HT1080 (cell line): Measurements from ENCODE around the gene NOL9. TPM values are rescaled to one million over a fixed set of nuclear protein-coding genes. Genes with fewer than 3 reads are reported as not detected.
"Not testable (repeated sequence)": the region's sequence is repeated elsewhere in the genome, so short reads cannot be mapped to it uniquely, and the experiment has no call there.

Experiments used
- DNase-seq: peaks from one replicate; pipeline ENCODE4 v3.0.0-alpha.2; 2015; ENCODE audit warnings: low read depth
- total RNA-seq: library from RNA; depleted of rRNA; stranded (reverse); fragments of >200 nt; shearing (Covaris generic); gene quantifications from 2 replicates; pipeline ENCODE4 v1.2.3, GENCODE V29; 2014

NOL9 gene
- total RNA-seq, 1 experiment from 2014 or later: 44.3 TPM

GRCh38 chr1:6505367-6506209, 48.7 kb downstream of the NOL9 start:
- no peak for DNase-seq

DNA sequence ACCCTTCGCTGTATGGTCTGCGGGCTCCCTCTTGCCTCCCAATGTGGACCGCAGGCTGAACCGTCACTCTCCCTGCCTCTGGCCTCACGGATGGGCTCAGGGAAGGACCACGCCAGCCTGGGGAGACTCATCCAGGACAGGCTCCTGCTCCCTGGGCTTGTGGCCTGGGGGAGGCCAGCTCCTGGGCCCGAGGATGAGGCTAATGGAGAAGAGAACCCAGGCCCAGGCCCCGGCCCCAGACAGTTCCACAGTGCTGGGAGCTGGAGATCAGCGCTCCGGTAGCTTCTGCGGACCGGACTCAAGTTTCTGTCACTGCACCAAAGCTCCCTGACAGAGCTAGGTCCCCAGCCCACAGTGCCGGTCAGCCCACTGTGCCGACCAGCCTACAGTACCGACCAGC, 49.4 kb downstream of the NOL9 start:
- DNase-seq: no peak

GRCh38 chr1:6503884-6504602, 50.3 kb downstream of the NOL9 start:
- no peak for DNase-seq

DNA sequence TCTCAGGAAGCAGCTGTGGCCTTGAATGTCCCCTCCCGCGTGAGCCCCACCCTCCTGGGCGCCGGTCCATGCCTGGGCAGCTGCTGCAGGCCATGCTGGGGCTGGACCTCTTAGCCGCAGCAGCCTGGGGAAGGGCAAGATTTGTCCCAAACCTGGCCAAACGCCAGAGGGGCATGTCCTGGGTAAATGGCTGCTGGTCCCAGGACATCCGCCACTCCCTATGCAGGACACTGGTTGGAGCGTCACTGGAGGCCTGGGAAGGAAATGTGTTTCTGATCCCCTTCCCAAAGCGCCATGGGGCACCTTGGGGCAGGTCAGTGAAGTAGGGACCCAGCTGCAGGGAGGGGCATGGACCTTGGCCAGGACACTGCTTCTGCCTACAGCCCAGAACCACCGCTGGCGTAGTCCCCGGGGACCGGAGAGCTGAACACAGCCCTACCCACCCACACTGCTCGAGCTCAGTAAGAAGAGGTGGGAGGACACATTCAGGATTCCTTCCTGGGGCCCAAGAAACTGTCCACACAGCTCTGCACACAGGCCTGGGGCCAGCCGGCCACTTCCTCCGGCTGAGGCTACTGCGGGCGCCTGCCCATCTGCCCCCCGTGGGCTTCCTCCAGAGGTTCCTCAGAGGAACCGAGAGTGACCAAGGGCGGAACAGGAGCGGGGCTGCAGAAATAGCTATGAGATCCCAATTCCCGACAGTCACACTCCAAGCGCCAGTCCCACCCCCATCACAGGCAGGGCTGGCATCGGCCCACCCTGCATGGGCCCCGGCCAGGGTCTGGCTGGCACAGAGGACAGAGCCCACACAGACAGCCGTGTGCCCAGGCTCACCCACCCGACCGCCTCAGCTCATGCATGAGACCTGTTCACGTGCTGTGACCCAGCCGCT, 52.1 kb downstream of the NOL9 start:
- DNase-seq: no peak

DNA sequence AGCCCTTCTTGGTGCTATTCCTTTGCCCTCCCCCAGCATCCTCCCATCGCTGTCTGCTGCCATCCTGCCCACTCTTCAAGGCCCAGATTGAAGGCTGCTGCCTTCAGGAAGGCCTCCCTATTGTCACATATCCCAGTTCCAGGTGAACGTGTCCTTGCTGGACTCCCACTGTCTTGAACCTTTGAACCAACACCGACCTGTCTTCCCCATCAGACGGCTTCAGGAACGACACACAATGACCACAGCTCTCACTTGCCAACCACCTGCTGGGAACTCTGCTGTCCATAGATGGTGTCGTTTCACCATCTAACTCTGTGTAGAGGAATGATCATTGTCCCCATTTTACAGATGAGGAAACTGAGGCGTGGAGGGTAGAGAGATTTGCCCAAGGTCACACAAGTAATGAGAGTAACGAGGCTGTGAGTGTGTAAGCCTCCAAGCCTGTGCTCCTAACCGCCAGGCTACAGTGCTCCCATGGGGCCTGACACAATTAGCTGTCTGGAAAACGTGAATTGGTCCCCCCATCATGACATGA, 53.0 kb downstream of the NOL9 start:
- DNase-seq: no peak

- DNase-seq: no peak
Measured at GRCh38 chr1:6500544-6501278, 53.6 kb downstream of the NOL9 start.

GRCh38 chr1:6499296-6499695, 55.0 kb downstream of the NOL9 start:
- DNase-seq: no peak

DNA sequence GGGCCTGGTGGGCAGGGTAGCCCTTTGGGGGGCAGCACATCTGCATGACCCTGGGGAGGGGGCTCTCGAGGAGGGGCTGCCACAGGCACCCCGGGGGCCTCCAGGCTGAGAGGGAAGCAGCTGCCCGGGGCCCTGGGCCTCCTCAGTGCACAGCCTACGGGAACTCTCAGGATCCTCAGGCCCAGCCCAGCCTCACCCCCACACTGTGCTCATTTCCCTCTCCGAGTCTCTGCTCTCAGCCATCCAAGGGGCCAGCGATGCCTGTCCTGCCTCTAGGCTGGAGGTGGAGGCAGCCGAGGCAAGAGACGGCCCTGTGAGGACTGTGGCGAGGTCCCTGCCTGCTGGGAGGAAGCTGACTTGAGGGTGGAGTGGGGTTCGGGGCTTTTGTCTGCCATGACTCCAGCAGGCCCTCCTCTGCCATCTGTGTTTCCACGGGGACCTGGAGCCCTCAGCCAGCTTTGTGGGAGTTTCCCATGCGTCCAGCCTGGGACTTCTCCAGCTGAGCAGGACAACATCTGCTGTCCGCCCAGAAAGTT, 55.7 kb downstream of the NOL9 start:
- DNase-seq: no peak

DNA sequence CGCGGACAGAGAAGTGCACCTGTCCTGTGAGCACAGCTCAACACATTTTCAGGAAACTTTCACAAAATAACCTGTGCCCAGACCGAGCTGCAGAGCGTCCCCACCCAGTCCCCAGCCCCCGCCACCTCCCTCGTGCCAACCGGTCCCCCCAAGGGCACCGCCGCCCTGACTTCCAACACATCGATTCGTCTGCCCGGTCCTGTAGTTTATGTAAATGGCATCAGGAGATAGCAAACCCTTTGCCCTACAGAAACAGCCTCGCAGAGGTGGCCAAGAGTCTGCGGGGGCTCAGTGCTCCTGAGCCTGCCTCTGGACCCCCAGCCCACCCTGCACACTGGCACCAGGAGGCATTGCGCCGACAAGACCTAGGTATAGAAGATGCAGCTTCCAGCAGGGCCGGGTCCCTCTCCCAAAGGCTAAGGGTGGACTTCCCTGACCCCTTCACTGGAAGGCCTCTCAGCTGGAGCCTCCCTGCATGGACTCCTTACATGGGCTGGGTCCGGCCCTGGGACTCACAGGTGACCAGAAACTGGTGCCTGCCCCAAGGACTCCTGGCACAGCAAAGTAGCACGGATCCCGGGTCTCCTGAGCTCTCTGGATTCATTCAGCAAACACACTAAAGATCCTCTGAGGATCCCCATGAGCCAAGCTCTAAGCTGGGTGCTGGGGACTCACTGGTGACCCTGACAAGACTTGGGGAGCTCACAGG, 56.3 kb downstream of the NOL9 start:
- DNase-seq: no peak

DNA sequence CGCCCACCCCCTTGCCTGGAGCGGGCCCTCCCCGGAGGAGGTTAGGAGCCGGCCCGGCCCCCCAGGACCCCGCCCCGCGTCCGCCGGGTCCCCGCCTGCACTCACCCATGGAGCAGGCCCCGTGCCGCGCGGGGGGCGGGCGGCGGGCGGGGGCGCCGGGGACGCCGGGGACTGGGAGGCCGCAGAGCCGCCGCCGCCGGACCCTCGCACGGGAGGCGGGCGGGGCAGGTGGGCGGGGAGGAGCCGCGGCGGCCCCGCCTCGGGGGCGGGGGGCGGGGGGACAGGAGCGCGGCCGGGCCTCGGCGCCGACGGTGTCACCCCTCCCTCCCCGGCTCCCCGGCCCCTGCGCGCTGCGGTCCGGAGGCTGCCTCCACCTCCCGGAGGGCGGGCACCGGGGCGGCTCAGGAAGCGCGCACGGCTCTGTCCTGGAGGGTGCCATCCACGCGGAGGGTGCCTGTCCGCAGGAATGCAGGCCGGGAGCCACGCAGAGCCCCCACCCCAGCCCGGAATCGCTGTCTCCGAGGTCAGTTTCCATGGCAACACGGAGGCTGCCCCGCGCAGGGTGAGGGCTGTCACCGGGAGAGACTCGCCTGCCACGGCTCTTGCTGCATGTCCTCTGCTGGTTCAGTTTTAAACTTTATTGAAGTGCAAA, 57.0 kb downstream of the NOL9 start:
- peak; percentile 59 for DNase-seq

- no peak for DNase-seq
Measured at GRCh38 chr1:6496890-6497214, 57.5 kb downstream of the NOL9 start.

- no peak for DNase-seq
Measured at GRCh38 chr1:6496365-6496721, 58.0 kb downstream of the NOL9 start.

DNA sequence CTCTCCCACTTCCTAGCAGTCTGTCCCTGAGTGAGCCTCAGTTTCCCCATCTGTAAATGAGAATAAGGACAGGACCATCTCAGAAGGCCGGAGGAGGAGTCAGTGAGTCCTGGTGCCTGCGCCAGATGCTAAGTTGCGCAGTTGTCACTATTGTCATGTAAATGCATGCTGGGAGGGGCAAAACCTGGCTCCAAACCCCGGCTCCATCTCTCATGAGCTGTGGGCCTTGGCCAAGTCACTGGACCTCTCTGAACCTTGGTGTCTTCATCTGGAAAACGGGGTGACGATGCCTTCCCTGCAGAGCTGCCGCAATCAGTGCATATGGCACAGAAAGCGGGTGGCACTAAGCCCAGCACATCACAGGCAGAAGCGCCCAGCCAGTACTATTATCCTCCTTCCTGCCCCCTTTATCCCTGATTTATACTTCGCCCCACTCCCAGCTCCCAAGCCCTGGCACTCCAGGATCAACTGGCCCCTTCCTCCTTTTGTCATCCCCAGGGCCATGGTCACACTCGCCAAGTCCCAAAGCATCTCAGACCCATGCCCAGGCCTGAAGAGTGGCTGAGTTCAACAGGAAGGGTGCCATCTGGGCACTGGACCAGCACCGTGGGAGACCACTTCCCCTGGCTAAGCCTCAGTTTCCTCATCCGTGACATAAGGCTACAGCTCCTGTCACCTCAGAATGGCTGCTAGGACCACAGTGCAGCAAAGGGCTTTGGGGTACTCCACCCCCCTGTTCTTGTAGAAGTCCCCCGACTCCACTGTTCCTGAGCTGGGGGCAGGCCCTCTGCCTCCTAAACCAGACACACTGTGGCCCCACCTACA, 58.6 kb downstream of the NOL9 start:
- DNase-seq: no peak

DNA sequence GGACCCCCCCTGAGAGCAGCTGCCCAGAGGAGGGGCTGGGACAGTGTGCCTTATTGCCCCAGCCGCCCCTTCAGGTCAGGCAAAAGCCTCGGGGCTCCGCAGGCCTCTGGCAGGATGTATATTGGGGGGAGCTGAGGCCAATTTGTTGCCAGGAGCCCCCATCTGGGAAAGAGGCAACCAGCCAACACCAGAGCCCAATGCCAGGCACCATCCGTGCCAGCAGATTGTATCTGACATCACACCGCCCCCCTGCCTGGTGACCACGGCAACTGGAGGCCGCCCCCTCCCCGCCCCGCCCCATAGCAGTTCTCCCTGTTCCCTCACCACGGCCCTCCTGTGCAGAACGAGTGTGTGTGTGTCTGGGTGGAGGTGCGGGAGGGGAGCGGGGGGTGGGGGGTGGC, 59.3 kb downstream of the NOL9 start:
- no peak for DNase-seq

- DNase-seq: no peak
Measured at GRCh38 chr1:6494627-6495026, 59.7 kb downstream of the NOL9 start.

DNA sequence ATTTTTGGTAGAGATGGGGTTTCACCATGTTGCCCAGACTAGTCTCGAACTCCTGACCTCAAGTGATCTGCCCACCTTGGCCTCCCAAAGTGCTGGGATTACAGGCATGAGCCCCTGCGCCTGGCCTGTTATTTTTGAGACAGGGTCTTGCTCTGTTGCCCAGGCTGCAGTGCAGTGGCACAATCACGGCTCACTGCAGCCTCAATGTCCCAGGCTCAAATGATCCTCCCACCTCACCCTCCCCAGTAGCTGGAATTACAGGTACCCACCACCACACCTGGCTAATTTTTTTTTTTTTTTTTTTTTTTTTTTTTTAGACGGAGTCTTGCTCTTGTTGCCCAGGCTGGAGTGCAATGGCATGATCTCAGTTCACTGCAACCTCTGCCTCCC, 60.5 kb downstream of the NOL9 start:
- DNase-seq: not testable (repeated sequence)

GRCh38 chr1:6491966-6492365, 62.3 kb downstream of the NOL9 start:
- DNase-seq: no peak

DNA sequence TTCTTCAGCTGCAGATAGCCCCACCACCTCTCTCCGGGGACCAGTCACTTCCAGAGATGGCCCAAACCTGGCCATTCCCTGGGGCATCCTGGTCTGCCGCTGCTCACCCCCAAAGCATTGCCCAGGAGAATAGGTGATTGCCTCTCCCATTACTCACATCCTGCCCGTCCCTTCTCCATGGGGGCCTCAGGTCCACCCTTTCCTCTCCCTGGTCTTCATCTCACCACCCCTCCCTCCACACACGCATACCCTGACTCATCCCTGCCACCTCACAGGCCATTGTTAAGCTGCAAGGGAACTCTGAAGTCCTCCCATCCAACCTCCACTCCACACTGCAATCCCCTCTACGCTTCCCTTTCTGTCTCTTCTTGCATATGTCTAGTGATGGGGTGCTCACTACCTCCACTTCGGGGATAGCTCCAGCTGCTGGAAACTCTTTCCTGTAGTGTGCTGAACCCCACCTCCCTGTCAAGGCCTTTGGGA, 62.8 kb downstream of the NOL9 start, which contains the start of gene PLEKHG5:
TSS of gene PLEKHG5 (minus strand) at position 188 of the 483 bp plus-strand sequence. CDS start 14,096 bp downstream, outside the sequence.
- peak; percentile 99 for DNase-seq
